ENCODE data around the gene AK5. TPM values are rescaled to one million over a fixed set of nuclear protein-coding genes. Genes with fewer than 3 reads are reported as not detected.

AK5 gene
- total RNA-seq, 1 donor from 2014 or later = 4.8 TPM

- DNase-seq = peak; percentile 55
These were observed 156.6 kb downstream of the AK5 start for GRCh38 chr1:77438236-77438913.

- no peak for DNase-seq
These were observed 165.2 kb downstream of the AK5 start for GRCh38 chr1:77446841-77447555.

GRCh38 chr1:77447669-77448068, 165.8 kb downstream of the AK5 start:
- no peak for DNase-seq

GRCh38 chr1:77459881-77460280, 178.1 kb downstream of the AK5 start:
- no peak for DNase-seq

GRCh38 chr1:77461691-77462090, 179.9 kb downstream of the AK5 start:
- DNase-seq = no peak

- no peak for DNase-seq
These were observed 181.4 kb downstream of the AK5 start for GRCh38 chr1:77463216-77463615.

- no peak for DNase-seq
These were observed 183.3 kb downstream of the AK5 start for GRCh38 chr1:77465139-77465538.

- DNase-seq = no peak
These were observed 184.1 kb downstream of the AK5 start for GRCh38 chr1:77465922-77466321.

GRCh38 chr1:77467021-77467595, 185.3 kb downstream of the AK5 start:
- DNase-seq = no peak

- DNase-seq = no peak
These were observed 185.9 kb downstream of the AK5 start for GRCh38 chr1:77467741-77468140.

- peak; percentile 55 for DNase-seq
These were observed 186.6 kb downstream of the AK5 start for GRCh38 chr1:77468257-77468948.

GRCh38 chr1:77468949-77469710, 187.3 kb downstream of the AK5 start:
- no peak for DNase-seq

- no peak for DNase-seq
These were observed 189.9 kb downstream of the AK5 start for GRCh38 chr1:77471691-77472090.

GRCh38 chr1:77473690-77474089, 191.9 kb downstream of the AK5 start:
- DNase-seq = no peak

- DNase-seq = no peak
These were observed 193.8 kb downstream of the AK5 start for GRCh38 chr1:77475641-77476040.

GRCh38 chr1:77476475-77476874, 194.7 kb downstream of the AK5 start:
- no peak for DNase-seq

- DNase-seq = no peak
These were observed 202.5 kb downstream of the AK5 start for GRCh38 chr1:77484334-77484733.

GRCh38 chr1:77484926-77485325, 203.1 kb downstream of the AK5 start:
- DNase-seq = no peak

- no peak for DNase-seq
These were observed 205.8 kb downstream of the AK5 start for GRCh38 chr1:77487631-77488030.

GRCh38 chr1:77489910-77490309, 208.1 kb downstream of the AK5 start:
- no peak for DNase-seq

- no peak for DNase-seq
These were observed 212.2 kb downstream of the AK5 start for GRCh38 chr1:77494026-77494425.

GRCh38 chr1:77498918-77499317, 217.1 kb downstream of the AK5 start:
- DNase-seq = no peak
